GM18502 (cell line): ENCODE results near the gene PRKCE.

Experiments used
- ATAC-seq: cut with Tn5 transposase; IDR thresholded peaks from one replicate; pipeline ENCODE4 v1.9.1; 2021; ENCODE audit warnings: mild to moderate bottlenecking; ENCODE audit not compliant: unreplicated experiment, poor library complexity

The PRKCE gene

DNA sequence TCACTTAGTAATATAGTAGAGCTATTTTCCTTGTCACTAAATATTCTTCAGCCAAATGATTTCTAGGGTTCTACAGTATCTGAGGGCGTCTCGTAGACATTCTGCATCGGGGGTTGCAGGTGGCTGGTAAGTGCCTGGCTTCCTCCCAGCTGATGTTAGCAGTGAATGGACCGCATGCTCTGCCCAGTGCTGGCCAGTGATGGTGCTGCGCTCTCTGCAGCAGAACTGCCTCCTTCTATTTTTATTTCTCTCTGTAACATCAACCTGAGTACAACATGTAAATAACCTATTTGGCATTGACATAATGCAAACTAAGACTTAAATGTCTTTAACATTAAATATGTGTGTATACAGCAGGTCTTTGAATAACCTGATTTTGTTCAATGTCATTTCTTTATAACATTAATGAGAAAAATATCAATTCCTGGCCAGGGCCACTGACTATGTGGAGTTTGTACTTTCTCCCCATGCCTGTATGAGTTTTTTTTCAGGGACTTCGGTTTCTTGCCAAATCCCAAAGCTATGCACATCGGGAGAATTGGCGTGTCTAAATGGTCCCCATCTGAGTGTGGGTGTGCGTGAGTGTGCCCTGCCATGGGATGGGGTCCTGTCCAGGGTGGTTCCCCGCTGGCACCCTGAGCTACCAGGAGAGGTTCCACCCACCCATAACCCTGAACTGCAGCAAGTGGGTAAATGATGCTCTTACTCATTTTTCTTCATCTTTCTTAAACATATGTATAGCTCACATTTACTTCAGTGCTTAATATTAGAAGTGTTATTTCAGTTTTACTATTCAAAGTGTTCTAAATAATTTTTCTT, 367.5 kb downstream of the PRKCE start:
- no peak for ATAC-seq

GRCh38 chr2:46020416-46020815, 368.9 kb downstream of the PRKCE start:
- no peak for ATAC-seq

GRCh38 chr2:46023165-46023854, 371.8 kb downstream of the PRKCE start:
- ATAC-seq: no peak

DNA sequence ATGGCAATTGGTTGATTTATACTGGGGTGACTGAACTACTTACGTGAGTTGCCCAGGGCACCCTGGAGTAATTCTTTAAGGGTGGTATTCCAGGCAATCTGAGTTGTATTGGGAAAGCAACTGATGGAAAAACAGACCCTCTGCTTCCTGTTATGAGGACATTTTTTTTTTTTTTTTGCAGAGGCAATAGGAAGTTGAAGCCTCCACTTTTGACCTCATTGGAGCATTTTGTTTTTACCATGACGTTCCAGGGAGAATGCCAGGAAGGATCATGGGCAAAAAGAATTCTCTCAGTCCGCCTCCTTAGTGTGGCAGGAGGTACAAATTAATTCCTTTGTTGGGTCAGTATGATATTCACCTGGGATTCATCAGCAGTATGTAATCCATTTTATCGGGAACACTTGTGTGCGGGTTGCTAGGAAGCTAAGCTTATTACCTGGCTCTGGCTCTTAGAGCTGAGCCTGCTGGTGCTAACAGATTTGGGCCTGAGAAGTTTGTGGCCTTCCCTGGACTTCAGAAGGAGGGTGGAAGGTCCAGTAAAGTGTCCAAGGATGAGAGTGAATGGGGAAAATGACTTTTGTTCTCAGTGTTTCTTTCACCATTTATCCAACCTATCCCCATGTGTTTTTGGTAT, 372.8 kb downstream of the PRKCE start:
- ATAC-seq: no peak

DNA sequence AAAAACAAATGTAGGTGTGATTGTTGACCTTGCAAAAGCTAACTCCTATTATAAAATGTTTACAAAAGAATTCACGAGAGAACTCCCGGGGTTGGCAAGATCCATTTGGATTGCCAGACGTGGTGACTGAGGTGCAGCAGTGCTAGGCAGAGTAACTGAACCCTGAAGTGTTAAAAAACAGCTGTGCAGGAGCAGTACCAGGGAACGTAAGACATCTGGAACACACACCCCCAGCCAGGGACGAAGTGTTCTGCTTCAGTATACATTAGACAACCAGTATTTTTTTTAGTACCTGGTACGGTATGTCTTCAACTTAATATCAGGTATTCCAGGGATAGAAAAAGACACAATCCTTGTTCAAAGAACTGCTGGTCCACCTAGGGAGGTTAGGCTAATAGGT, 373.6 kb downstream of the PRKCE start:
- ATAC-seq: no peak

- no peak for ATAC-seq
These were observed 374.2 kb downstream of the PRKCE start for GRCh38 chr2:46025676-46026075.

- no peak for ATAC-seq
These were observed 375.0 kb downstream of the PRKCE start for GRCh38 chr2:46026431-46026830.

- ATAC-seq: no peak
These were observed 377.9 kb downstream of the PRKCE start for GRCh38 chr2:46029332-46029811.

DNA sequence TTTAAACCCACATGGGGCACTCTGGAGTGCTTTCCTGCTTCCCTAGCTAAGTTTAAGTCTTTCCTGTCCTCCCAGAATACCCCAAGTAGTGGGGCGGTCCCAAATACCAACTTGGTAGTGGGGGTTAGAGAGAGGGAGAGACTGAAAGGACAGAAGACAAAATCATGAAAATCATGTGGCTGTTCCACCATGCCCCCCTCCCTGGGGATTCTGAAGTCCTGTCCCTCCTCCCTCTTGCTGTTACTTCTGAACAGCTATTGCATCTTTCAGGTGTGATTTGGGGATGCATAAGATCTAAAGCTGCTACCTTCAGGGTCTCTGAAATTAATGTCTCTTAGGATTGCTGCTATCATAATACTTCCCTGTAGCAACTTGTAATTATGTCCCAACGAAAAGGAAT, 378.9 kb downstream of the PRKCE start:
- ATAC-seq: no peak

- ATAC-seq: no peak
These were observed 380.8 kb downstream of the PRKCE start for GRCh38 chr2:46032161-46032813.

DNA sequence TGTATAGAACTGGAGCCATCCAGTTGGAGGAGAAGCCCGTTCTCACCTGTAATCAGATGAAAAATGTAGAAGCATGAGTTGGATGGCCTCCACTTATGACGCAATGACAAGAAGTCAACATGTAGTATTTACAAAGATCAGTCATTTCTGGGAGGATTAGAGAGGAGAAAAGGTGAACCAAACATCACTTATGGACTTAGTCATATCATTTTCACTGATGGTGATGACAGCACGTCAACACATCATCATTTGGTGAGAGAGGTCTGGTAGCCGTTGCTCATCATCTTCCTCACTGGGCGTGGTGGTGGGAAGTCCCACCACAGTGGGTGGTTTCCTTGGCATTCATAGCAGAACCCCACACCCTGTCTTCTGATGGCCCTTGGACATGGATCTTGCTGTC, 381.5 kb downstream of the PRKCE start:
- ATAC-seq: no peak

- ATAC-seq: no peak
These were observed 383.1 kb downstream of the PRKCE start for GRCh38 chr2:46034535-46034934.

- no peak for ATAC-seq
These were observed 385.5 kb downstream of the PRKCE start for GRCh38 chr2:46036929-46037328.

DNA sequence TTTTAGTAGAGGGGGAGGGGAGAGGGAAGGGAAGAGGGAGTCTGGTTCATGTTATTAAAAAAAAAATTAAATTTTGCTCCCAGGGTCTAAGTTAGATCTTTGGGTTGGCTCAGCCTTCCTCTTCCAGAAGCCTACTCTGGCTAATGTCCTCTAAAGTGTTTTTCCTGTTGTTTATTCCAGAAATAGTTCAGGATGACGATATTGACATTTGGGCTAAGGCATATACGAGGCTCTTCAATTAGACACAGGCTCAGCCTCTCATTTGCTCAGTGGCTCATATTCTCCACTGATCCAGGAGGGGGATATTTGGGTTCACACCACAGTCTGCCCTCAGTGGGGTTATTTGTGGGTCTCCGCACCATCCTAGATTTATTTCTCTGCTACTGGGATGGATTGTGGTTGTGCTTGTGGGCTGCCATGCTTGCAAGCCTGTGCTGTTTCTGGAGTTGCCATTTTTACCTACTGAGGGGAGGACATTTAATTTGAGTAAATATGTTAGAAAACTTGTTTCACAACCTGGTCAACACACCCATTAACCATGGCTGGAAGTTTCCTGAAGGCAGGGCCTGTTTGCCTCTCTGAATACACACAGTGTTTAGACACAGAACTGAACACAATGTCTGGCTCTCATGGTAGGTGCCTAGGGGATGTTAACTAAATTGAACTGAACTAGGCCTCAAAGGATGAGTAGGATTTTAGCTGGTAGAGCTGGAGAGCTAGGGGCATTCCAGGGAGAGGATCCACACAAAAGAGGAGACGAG, 388.2 kb downstream of the PRKCE start:
- ATAC-seq: no peak

GRCh38 chr2:46040563-46041155, 389.2 kb downstream of the PRKCE start:
- ATAC-seq: no peak

- ATAC-seq: no peak
These were observed 390.0 kb downstream of the PRKCE start for GRCh38 chr2:46041434-46041833.

DNA sequence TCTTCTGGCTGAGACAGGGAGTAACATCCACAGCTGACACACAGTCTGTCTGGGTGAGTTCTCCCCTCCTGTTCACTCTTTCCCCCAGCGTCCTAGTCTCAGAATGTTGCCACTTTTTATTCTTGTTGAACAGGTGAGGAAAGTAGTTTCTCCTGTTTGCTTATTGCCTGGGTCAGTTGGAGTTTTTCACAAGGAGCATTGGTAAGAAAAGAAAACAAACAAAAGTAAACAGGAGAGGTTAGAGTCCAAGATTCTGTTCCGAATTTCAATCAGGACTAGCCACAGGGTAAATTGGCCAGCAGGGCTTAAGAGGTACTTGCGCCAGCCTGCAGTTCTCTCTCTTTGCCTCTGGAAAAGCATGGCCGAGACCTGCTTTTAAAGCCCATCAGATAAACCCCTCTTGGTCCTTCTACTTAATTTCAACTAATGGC, 390.7 kb downstream of the PRKCE start:
- ATAC-seq: no peak

GRCh38 chr2:46042711-46043110, 391.2 kb downstream of the PRKCE start:
- ATAC-seq: no peak

GRCh38 chr2:46045888-46046287, 394.4 kb downstream of the PRKCE start:
- no peak for ATAC-seq

DNA sequence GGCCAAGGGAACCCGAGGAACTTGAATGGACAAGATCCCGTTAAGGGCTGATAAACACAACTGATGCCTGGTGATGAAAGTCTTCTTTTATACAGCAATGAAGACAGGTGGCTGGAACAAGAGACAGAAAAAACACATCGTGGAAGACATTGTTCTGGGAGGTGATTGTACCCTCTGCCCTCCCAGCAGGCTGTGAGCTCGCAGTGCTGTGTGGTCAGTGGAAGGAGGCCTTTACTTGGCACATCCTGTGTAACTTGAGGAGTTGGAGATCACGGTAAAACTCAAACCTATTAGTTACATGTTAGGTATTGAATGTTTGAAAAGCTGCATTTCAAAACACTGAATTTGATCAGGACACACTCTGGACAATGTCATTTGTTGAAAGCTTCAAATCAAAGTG, 395.8 kb downstream of the PRKCE start:
- ATAC-seq: no peak
